GM12878 (cell line): Measurements from ENCODE around the gene TNK2. TPM values are rescaled to one million over a fixed set of nuclear protein-coding genes. Genes with fewer than 3 reads are reported as not detected.
A peak's percentile ranks its signal among the peaks of the same experiment; 100 is the strongest.

ENCODE experiments used
- ATAC-seq: fragments of 200-7000 bp; cut with Tn5 transposase; 3 replicates; pipeline ENCODE4 v1.9.1; 2020; ENCODE audit warnings: mild to moderate bottlenecking, moderate library complexity
- BruUV-seq: library from RNA; stranded (reverse); fragments of 400-500 nt; replicated peaks from 2 replicates; lab custom pipeline; 2021; lab: Mats Ljungman, UMichigan
- CTCF ChIA-PET: fragments of 300-600 bp; sonication (Branson Sonifier 250); formaldehyde crosslinking; extraction: SDS; loops from one replicate; lab custom pipeline; 2021; ENCODE audit warnings: inconsistent platforms; lab: Yijun Ruan, JAX
- POLR2A ChIA-PET: fragments of 350-600 bp; formaldehyde crosslinking; extraction: SDS; loops from one replicate; lab custom pipeline; 2021; ENCODE audit warnings: inconsistent platforms; lab: Charles Lee
- RAD21 ChIA-PET: fragments of 300-600 bp; sonication (Branson Sonifier 250); formaldehyde crosslinking; loops from one replicate; lab custom pipeline; 2023; ENCODE audit warnings: antibody characterized with exemption; ENCODE audit not compliant: unreplicated experiment; lab: Charles Lee
- SMC1A ChIA-PET: fragments of 300-600 bp; sonication (Branson Sonifier 250); formaldehyde crosslinking; loops from one replicate; lab custom pipeline; 2023; ENCODE audit not compliant: unreplicated experiment, uncharacterized antibody; lab: Charles Lee
- DNase-seq: peaks from one replicate; pipeline ENCODE4 v3.0.0-alpha.2; 2011; ENCODE audit warnings: low read depth, low spot score
- FAIRE-seq: peaks from 3 replicates; lab custom pipeline; 2011; peaks lifted over from hg19 to GRCh38; lab: Jason Lieb, UNC
- H2AFZ ChIP-seq: 2 replicates; pipeline ENCODE4 v1.6.0; 2011; ENCODE audit warnings: low read depth, low read length, control low read depth; ENCODE audit not compliant: control insufficient read depth
- H3K27ac ChIP-seq: 2 replicates; pipeline ENCODE4 v1.5.1; 2011; ENCODE audit warnings: control low read depth; ENCODE audit not compliant: control insufficient read depth, insufficient read depth
- H3K27me3 ChIP-seq, 2 experiments: replicated peaks in 1 of 2; 2 replicates each; pipeline versions ENCODE4 v1.6.0 to v1.6.1; 2011; ENCODE audit warnings: low read length in 1 of 2; ENCODE audit not compliant: control insufficient read depth in 2 of 2, insufficient read depth in 2 of 2
- H3K36me3 ChIP-seq, 2 experiments: 2 replicates each; pipeline ENCODE4 v1.5.1; 2011; ENCODE audit warnings: low read length in 1 of 2; ENCODE audit not compliant: control insufficient read depth in 2 of 2, insufficient read depth in 2 of 2
- H3K4me1 ChIP-seq: 2 replicates; pipeline ENCODE4 v1.6.1; 2011; ENCODE audit warnings: mild to moderate bottlenecking, low read length, moderate library complexity, mixed read lengths; ENCODE audit not compliant: control insufficient read depth, insufficient read depth
- H3K4me2 ChIP-seq: 2 replicates; pipeline ENCODE4 v1.6.0; 2011; ENCODE audit warnings: control low read depth; ENCODE audit not compliant: control insufficient read depth, insufficient read depth
- H3K4me3 ChIP-seq: fragments of 200-600 bp; sonication (generic); 2 replicates; pipeline ENCODE4 v1.5.1; 2016
- H3K79me2 ChIP-seq: 2 replicates; pipeline ENCODE4 v1.6.0; 2011; ENCODE audit warnings: low read length; ENCODE audit not compliant: control insufficient read depth, insufficient read depth
- H3K9ac ChIP-seq: 2 replicates; pipeline ENCODE4 v1.8.0; 2011; ENCODE audit warnings: low read length, control low read depth, mixed read lengths; ENCODE audit not compliant: control insufficient read depth, insufficient read depth
- H3K9me3 ChIP-seq: replicated peaks from 3 replicates; pipeline ENCODE4 v1.5.1; 2011; ENCODE audit warnings: mild to moderate bottlenecking, low read length; ENCODE audit not compliant: control insufficient read depth, insufficient read depth
- H4K20me1 ChIP-seq: 2 replicates; pipeline ENCODE4 v1.6.0; 2011; ENCODE audit not compliant: control insufficient read depth, insufficient read depth
- BMI1 ChIP-seq: fragments of 450-650 bp; IDR thresholded peaks from 2 replicates; pipeline ENCODE4 v1.6.1; 2016; ENCODE audit warnings: mild to moderate bottlenecking, moderate library complexity, borderline replicate concordance
- CREB1 ChIP-seq: IDR thresholded peaks from 2 replicates; pipeline ENCODE4 v1.6.1; 2012; ENCODE audit warnings: low read depth, mild to moderate bottlenecking, inconsistent platforms
- GATAD2B ChIP-seq: fragments of 450-650 bp; conservative IDR thresholded peaks from 2 replicates; pipeline ENCODE4 v1.6.1; 2017; ENCODE audit warnings: low read depth, mild to moderate bottlenecking, moderate library complexity
- NR2F1 ChIP-seq: fragments of 450-650 bp; conservative IDR thresholded peaks from 2 replicates; pipeline ENCODE4 v1.6.1; 2017; ENCODE audit warnings: mild to moderate bottlenecking
- PAX5 ChIP-seq: IDR thresholded peaks from 2 replicates; pipeline ENCODE4 v1.6.1; 2011; ENCODE audit warnings: low read depth, low read length, borderline replicate concordance
- POLR2A ChIP-seq: IDR thresholded peaks from 2 replicates; pipeline ENCODE4 v1.6.1; 2011; ENCODE audit warnings: low read depth, mild to moderate bottlenecking, low read length
- POLR2AphosphoS5 ChIP-seq: IDR thresholded peaks from 2 replicates; pipeline ENCODE4 v1.6.1; 2011; ENCODE audit warnings: mild to moderate bottlenecking, low read length, inconsistent platforms
- RELA ChIP-seq: fragments of 450-650 bp; IDR thresholded peaks from 2 replicates; pipeline ENCODE4 v1.8.0; 2014; ENCODE audit warnings: borderline replicate concordance; ENCODE audit not compliant: partially characterized antibody
- RUNX3 ChIP-seq: IDR thresholded peaks from 2 replicates; pipeline ENCODE4 v1.6.1; 2012; ENCODE audit warnings: low read length, inconsistent platforms
- SIN3A ChIP-seq: IDR thresholded peaks from 2 replicates; pipeline ENCODE4 v1.6.1; 2012; ENCODE audit warnings: low read depth, low read length, improper control_type of control experiment
- SPI1 ChIP-seq: IDR thresholded peaks from 2 replicates; pipeline ENCODE4 v1.6.1; 2011; ENCODE audit warnings: low read depth, mild to moderate bottlenecking, low read length, moderate library complexity, borderline replicate concordance; ENCODE audit not compliant: insufficient read depth
- SREBF1 ChIP-seq: IDR thresholded peaks from 2 replicates; pipeline ENCODE4 v1.6.1; 2012; ENCODE audit warnings: mild to moderate bottlenecking, low read length
- TAF1 ChIP-seq: IDR thresholded peaks from 2 replicates; pipeline ENCODE4 v1.6.1; 2011; ENCODE audit warnings: mild to moderate bottlenecking, low read depth, low read length, borderline replicate concordance
- ZNF274 ChIP-seq: IDR thresholded peaks from one replicate; pipeline ENCODE4 v1.8.0; 2011; ENCODE audit not compliant: insufficient read length, insufficient read depth
- WGBS: methylation state at CpG from one replicate; pipeline ENCODE4 v1.1.6; 2016; ENCODE audit warnings: low lambda C conversion rate; ENCODE audit not compliant: insufficient replicate concordance, insufficient coverage; ENCODE audit errors: missing lambda C conversion rate; 5-methylcytosine and 5-hydroxymethylcytosine counted together
- in situ Hi-C: fragments of 300-500 bp; cut with MboI; formaldehyde crosslinking; loops from 9 replicates; pipeline ENCODE4 v1.14.3; 2018; ENCODE audit warnings: mixed read lengths
- intact Hi-C: fragments of 100-400 bp; cut with micrococcal nuclease; formaldehyde crosslinking; loops from one replicate; pipeline ENCODE4 v1.14.2; 2022; ENCODE audit not compliant: unreplicated experiment
- polyA plus RNA-seq, 11 experiments: library from polyadenylated mRNA; depleted of rRNA in 4 of 11; unstranded in 6 of 11; stranded (reverse) in 5 of 11; fragments of >200 nt; fragmentation: Nextera tagmentation in 4 of 11; fragmentation: Illumina TruSeq in 1 of 11; extraction: Ambion mirVana in 4 of 11; extraction: Trizol in 1 of 11; gene quantifications; 1 replicate in 1 of 11; 2 replicates in 10 of 11; pipeline versions ENCODE4 v1.2.1 to v1.2.3, GENCODE V29; 2011 to 2016; ENCODE audit warnings: inconsistent platforms in 2 of 11, missing spikeins in 2 of 11, low read depth in 1 of 11
- total RNA-seq, 4 experiments: library from RNA; depleted of rRNA in 3 of 4; stranded (reverse); fragments of >200 nt in 3 of 4; fragmentation: Illumina TruSeq in 1 of 4; extraction: Trizol in 1 of 4; gene quantifications; 2 replicates each; pipeline versions ENCODE4 v1.2.1 to v1.2.3, GENCODE V29; 2013 to 2021
- TF ChIP-seq, protein P1 (sequence below): IDR thresholded peaks from 2 replicates; pipeline ENCODE4 v1.6.1; 2012; ENCODE audit warnings: low read depth, low read length, improper control_type of control experiment
- TF ChIP-seq, protein P2 (sequence below): fragments of 450-650 bp; IDR thresholded peaks from 2 replicates; pipeline ENCODE4 v1.6.1; 2017; ENCODE audit warnings: mild to moderate bottlenecking
- TF ChIP-seq, protein P3 (sequence below): fragments of 450-650 bp; IDR thresholded peaks from 2 replicates; pipeline ENCODE4 v1.6.1; 2017; ENCODE audit warnings: antibody characterized with exemption, mild to moderate bottlenecking, moderate library complexity

Gene TNK2
- total and polyA plus RNA-seq, 10 of the 15 experiments (the other 5 are each of a cell fraction or from before 2014, with no cell fraction given): 0.13 to 47.8 (median 10.8) TPM

- TF ChIP-seq, protein P1, sequence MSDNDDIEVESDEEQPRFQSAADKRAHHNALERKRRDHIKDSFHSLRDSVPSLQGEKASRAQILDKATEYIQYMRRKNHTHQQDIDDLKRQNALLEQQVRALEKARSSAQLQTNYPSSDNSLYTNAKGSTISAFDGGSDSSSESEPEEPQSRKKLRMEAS: no peak
- TF ChIP-seq, protein P2, sequence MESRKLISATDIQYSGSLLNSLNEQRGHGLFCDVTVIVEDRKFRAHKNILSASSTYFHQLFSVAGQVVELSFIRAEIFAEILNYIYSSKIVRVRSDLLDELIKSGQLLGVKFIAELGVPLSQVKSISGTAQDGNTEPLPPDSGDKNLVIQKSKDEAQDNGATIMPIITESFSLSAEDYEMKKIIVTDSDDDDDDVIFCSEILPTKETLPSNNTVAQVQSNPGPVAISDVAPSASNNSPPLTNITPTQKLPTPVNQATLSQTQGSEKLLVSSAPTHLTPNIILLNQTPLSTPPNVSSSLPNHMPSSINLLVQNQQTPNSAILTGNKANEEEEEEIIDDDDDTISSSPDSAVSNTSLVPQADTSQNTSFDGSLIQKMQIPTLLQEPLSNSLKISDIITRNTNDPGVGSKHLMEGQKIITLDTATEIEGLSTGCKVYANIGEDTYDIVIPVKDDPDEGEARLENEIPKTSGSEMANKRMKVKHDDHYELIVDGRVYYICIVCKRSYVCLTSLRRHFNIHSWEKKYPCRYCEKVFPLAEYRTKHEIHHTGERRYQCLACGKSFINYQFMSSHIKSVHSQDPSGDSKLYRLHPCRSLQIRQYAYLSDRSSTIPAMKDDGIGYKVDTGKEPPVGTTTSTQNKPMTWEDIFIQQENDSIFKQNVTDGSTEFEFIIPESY: no peak
- TF ChIP-seq GATAD2B (0 out of 2 replicates have a peak, but pooled peaks have one; percentile 50), POLR2A (peak; percentile 70), BMI1 (no peak), NR2F1 (0 out of 2 replicates have a peak, but pooled peaks have one; percentile 2), RUNX3 (peak; percentile 36)
These were observed 13.1 kb downstream of the TNK2 start (continued) for GRCh38 chr3:195895078-195895860.

- CTCF ChIA-PET: interaction anchor here (0.6 to 4.9 kb wide), 25 partner anchors 9 to 453 kb away, joined by 3 to 94 read pairs (median 3); partner anchors contain the start of gene TNK2
- H3K4me1 ChIP-seq: peaks cover 14% of the 10 kb centered on the region
- TF ChIP-seq SREBF1 (no peak), RELA (no peak), CREB1 (no peak), NR2F1 (no peak), SPI1 (no peak), SIN3A (no peak), ZNF274 (no peak), PAX5 (no peak), TAF1 (no peak), POLR2AphosphoS5 (no peak)
- TF ChIP-seq, protein P3, sequence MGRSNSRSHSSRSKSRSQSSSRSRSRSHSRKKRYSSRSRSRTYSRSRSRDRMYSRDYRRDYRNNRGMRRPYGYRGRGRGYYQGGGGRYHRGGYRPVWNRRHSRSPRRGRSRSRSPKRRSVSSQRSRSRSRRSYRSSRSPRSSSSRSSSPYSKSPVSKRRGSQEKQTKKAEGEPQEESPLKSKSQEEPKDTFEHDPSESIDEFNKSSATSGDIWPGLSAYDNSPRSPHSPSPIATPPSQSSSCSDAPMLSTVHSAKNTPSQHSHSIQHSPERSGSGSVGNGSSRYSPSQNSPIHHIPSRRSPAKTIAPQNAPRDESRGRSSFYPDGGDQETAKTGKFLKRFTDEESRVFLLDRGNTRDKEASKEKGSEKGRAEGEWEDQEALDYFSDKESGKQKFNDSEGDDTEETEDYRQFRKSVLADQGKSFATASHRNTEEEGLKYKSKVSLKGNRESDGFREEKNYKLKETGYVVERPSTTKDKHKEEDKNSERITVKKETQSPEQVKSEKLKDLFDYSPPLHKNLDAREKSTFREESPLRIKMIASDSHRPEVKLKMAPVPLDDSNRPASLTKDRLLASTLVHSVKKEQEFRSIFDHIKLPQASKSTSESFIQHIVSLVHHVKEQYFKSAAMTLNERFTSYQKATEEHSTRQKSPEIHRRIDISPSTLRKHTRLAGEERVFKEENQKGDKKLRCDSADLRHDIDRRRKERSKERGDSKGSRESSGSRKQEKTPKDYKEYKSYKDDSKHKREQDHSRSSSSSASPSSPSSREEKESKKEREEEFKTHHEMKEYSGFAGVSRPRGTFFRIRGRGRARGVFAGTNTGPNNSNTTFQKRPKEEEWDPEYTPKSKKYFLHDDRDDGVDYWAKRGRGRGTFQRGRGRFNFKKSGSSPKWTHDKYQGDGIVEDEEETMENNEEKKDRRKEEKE: no peak
- TF ChIP-seq, protein P1: no peak
These were observed 14.4 kb downstream of the TNK2 start for GRCh38 chr3:195893916-195894465.

More at GRCh38 chr3:195893916-195894465, 14.4 kb downstream of the TNK2 start:
- no peak for FAIRE-seq
- Histone ChIP-seq H3K27ac (no peak overlapping the region), H3K9me3 (no peaks in the 10 kb centered on the region), H3K4me2 (peak overlapping the region; percentile 96), H3K27me3 (no peaks in the 10 kb centered on the region), H2AFZ (no peak overlapping the region), H4K20me1 (peaks cover 4% of the 10 kb centered on the region; the same call in 1 of the 2 replicates), H3K36me3 (no peaks in the 10 kb centered on the region), H3K9ac (peak overlapping the region; percentile 29; the same call in 1 of the 2 replicates), H3K79me2 (peaks cover 31% of the 10 kb centered on the region), H3K4me3 (no peak overlapping the region)
- 77% methylated on average over 8 of the region's 8 CpGs for WGBS
- SMC1A ChIA-PET: interaction anchor here (0.8 to 4.0 kb wide), 9 partner anchors 9 to 265 kb away, joined by 3 to 47 read pairs (median 5); partner anchors contain the start of gene TNK2
- ATAC-seq: no peak
- intact Hi-C loops: loop anchor here (1.0 kb wide), 2 partner anchors 31 to 35 kb away; no protein-coding TSS in a partner anchor
- in situ Hi-C loops: loop anchor here (5.0 kb wide), 1 partner anchor 37 kb away; no protein-coding TSS in a partner anchor
- no peak for DNase-seq
- POLR2A ChIA-PET: interaction anchor here (0.6 to 3.9 kb wide), 5 partner anchors 8 to 44 kb away, joined by 3 to 30 read pairs (median 3); partner anchors contain the start of gene TNK2
- RAD21 ChIA-PET: interaction anchor here (0.7 to 5.2 kb wide), 11 partner anchors 10 to 38 kb away, joined by 3 to 34 read pairs (median 6); partner anchors contain the start of gene TNK2
- BruUV-seq: TSS peak; percentile 38
